Measurements from ENCODE around the gene SLC35E2B. TPM values are rescaled to one million over a fixed set of nuclear protein-coding genes. Genes with fewer than 3 reads are reported as not detected.

The SLC35E2B gene
- total and polyA plus RNA-seq, 2 of the 13 experiments (the other 11 are each of a cell fraction or from before 2014, with no cell fraction given) = 14.1 to 19.7 TPM

DNA sequence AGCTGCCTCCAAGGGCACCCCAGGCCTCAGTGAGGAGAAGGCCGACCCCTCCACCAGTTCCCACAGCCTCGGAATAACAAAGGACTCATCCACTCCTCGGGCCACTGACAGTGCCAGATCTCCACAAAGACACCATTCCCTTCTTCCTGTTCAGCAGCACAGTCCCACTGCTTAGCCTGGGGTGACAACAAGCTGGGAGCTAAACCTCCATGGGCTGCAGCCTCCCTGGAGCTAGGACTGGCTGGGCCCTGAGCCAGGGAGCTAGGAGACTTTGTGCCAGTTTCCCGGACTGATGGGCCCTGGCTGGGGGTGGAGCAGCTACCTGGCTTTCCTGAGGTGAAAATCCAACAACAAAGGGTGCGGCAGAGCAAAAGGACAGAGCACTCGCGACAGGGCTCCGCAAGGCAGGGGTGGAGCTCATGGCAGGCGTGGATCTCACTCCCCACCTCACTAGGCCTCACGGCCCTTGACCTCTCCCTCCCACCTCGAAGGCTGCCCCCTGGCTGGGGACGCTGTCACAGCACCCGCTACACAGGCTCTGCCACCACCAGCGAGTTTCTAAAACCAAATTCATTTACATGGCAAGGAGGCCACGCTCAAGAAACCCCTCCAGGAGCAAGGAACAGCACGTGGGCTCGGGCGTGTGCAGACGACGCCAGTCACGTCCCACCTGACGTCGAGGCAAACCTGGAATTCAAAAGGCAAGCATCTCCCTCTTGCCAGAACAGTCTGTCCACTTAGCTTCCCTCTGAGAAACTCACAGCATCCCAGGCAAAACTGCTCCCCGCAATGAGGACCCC, 13.8 kb downstream of the SLC35E2B start (continued):
- TF ChIP-seq ZMYM4 (CRISPR knock-in tag; IDR thresholded peaks at IDR 0.05) (peak; percentile 35; the same call in 1 of the 2 replicates), IRF2 (CRISPR knock-in tag; IDR thresholded peaks at IDR 0.05) (peak; percentile 60; the same call in 1 of the 2 replicates), KDM3A (CRISPR knock-in tag; IDR thresholded peaks at IDR 0.05; ENCODE audit: low read depth) (0 out of 2 replicates have a peak, but pooled peaks have one; percentile 58), ZNF800 (CRISPR knock-in tag; IDR thresholded peaks at IDR 0.05) (no peak), POLR2AphosphoS2 (IDR thresholded peaks at IDR 0.05; ENCODE audit: low read depth, low read length) (no peak), ARID5B (CRISPR knock-in tag; IDR thresholded peaks at IDR 0.05) (peak; percentile 67; the same call in 1 of the 2 replicates), TFAP4 (IDR thresholded peaks at IDR 0.05; ENCODE audit: borderline replicate concordance, low read depth) (no peak), ZNF138 (CRISPR knock-in tag; IDR thresholded peaks at IDR 0.05; ENCODE audit: low read depth) (no peak), HOXA9 (CRISPR knock-in tag; IDR thresholded peaks at IDR 0.05; ENCODE audit: borderline replicate concordance) (0 out of 2 replicates have a peak, but pooled peaks have one; percentile 46), ZKSCAN8 (CRISPR knock-in tag; IDR thresholded peaks at IDR 0.05; ENCODE audit: borderline replicate concordance) (no peak), ZEB1 (IDR thresholded peaks at IDR 0.05; ENCODE audit: insufficient replicate concordance, low read depth) (peak; percentile 86), FOXK1 (CRISPR knock-in tag; IDR thresholded peaks at IDR 0.05; ENCODE audit: borderline replicate concordance, low read depth) (0 out of 2 replicates have a peak, but pooled peaks have one; percentile 46), SRF (IDR thresholded peaks at IDR 0.05; ENCODE audit: low read depth, low read length) (no peak), GPN1 (CRISPR knock-in tag; IDR thresholded peaks at IDR 0.05; ENCODE audit: borderline replicate concordance) (no peak), NR2F1 (CRISPR knock-in tag; IDR thresholded peaks at IDR 0.05) (peak; percentile 97 to 98), ZNF431 (CRISPR knock-in tag; IDR thresholded peaks at IDR 0.05; ENCODE audit: borderline replicate concordance, low read depth) (0 out of 2 replicates have a peak, but pooled peaks have one; percentile 27), ZNF510 (CRISPR knock-in tag; IDR thresholded peaks at IDR 0.05; ENCODE audit: low read depth) (0 out of 2 replicates have a peak, but pooled peaks have one; percentile 78), HNF4G (IDR thresholded peaks at IDR 0.05; ENCODE audit: borderline replicate concordance, low read depth, low read length) (peak; percentile 76; the same call in 1 of the 2 replicates), HNF4G (CRISPR knock-in tag; IDR thresholded peaks at IDR 0.05; ENCODE audit: borderline replicate concordance, low read depth) (no peak; the same call in 1 of the 2 replicates)
- TF ChIP-seq, protein P1, sequence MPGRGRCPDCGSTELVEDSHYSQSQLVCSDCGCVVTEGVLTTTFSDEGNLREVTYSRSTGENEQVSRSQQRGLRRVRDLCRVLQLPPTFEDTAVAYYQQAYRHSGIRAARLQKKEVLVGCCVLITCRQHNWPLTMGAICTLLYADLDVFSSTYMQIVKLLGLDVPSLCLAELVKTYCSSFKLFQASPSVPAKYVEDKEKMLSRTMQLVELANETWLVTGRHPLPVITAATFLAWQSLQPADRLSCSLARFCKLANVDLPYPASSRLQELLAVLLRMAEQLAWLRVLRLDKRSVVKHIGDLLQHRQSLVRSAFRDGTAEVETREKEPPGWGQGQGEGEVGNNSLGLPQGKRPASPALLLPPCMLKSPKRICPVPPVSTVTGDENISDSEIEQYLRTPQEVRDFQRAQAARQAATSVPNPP (CRISPR knock-in tag; IDR thresholded peaks at IDR 0.05) = 0 out of 2 replicates have a peak, but pooled peaks have one; percentile 20

Data from HepG2 (cell line).